GM18873 (cell line): ENCODE results near the gene VSTM5.

Source experiments
- ATAC-seq: cut with Tn5 transposase; IDR thresholded peaks from one replicate; pipeline ENCODE4 v1.9.1; 2021; ENCODE audit warnings: mild to moderate bottlenecking, moderate library complexity, moderate number of reproducible peaks; ENCODE audit not compliant: unreplicated experiment, low FRiP score

The VSTM5 gene

GRCh38 chr11:93843906-93844305 lies 6.5 kb downstream of the VSTM5 start:
- no peak for ATAC-seq

GRCh38 chr11:93842461-93842860 lies 8.0 kb downstream of the VSTM5 start:
- ATAC-seq = no peak

- ATAC-seq = no peak
Measured at GRCh38 chr11:93842034-93842433, 8.4 kb downstream of the VSTM5 start.

- ATAC-seq = no peak
Measured at GRCh38 chr11:93841446-93841845, 9.0 kb downstream of the VSTM5 start.

- ATAC-seq = no peak
Measured at GRCh38 chr11:93840981-93841380, 9.4 kb downstream of the VSTM5 start.

- ATAC-seq = no peak
Measured at GRCh38 chr11:93840180-93840579, 10.2 kb downstream of the VSTM5 start.

GRCh38 chr11:93838967-93839366 lies 11.5 kb downstream of the VSTM5 start:
- ATAC-seq = no peak

GRCh38 chr11:93832780-93833179 lies 17.6 kb downstream of the VSTM5 start:
- ATAC-seq = no peak

GRCh38 chr11:93831343-93832127 lies 18.9 kb downstream of the VSTM5 start:
- no peak for ATAC-seq

- ATAC-seq = no peak
Measured at GRCh38 chr11:93829598-93829997, 20.8 kb downstream of the VSTM5 start.

GRCh38 chr11:93827363-93827762 lies 23.1 kb downstream of the VSTM5 start:
- ATAC-seq = no peak

GRCh38 chr11:93823210-93823609 lies 27.2 kb downstream of the VSTM5 start:
- no peak for ATAC-seq

GRCh38 chr11:93822359-93822758 lies 28.1 kb downstream of the VSTM5 start:
- no peak for ATAC-seq

- no peak for ATAC-seq
Measured at GRCh38 chr11:93821617-93822016, 28.8 kb downstream of the VSTM5 start.

GRCh38 chr11:93820847-93821246 lies 29.6 kb downstream of the VSTM5 start:
- no peak for ATAC-seq

- ATAC-seq = no peak
Measured at GRCh38 chr11:93819966-93820695, 30.3 kb downstream of the VSTM5 start.

GRCh38 chr11:93817426-93818348 lies 32.7 kb downstream of the VSTM5 start:
- ATAC-seq = no peak

GRCh38 chr11:93814966-93815633 lies 35.3 kb downstream of the VSTM5 start:
- ATAC-seq = no peak

GRCh38 chr11:93813974-93814373 lies 36.4 kb downstream of the VSTM5 start:
- ATAC-seq = no peak

GRCh38 chr11:93807980-93808379 lies 42.4 kb downstream of the VSTM5 start:
- ATAC-seq = no peak
